ENCODE results near the gene FLNB. TPM values are rescaled to one million over a fixed set of nuclear protein-coding genes. Genes with fewer than 3 reads are reported as not detected.

Gene FLNB
- total RNA-seq, 2 donors from 2014 or later = 212 to 221 TPM

GRCh38 chr3:58154626-58155449 lies 146.6 kb downstream of the FLNB start:
- Mint-ChIP-seq H3K27me3 (ENCODE audit: insufficient read depth) (no peaks in the 10 kb centered on the region), H3K27ac (no peak overlapping the region), H3K36me3 (ENCODE audit: low read depth) (peaks cover 88% of the 10 kb centered on the region), H3K4me1 (no peaks in the 10 kb centered on the region), H3K4me3 (no peak overlapping the region), H3K9me3 (no peaks in the 10 kb centered on the region)
- Histone ChIP-seq H3K36me3 (ENCODE audit: control insufficient read depth, insufficient read depth, low read length) (peaks cover 98% of the 10 kb centered on the region), H3K4me1 (ENCODE audit: control insufficient read depth, insufficient read depth, low read length) (no peaks in the 10 kb centered on the region), H3K9ac (ENCODE audit: extremely low read depth, low read length, poor library complexity, severe bottlenecking) (no peak overlapping the region), H3K4me3 (ENCODE audit: low read length) (no peak overlapping the region), H3K9me3 (ENCODE audit: control insufficient read depth, low read length) (no peaks in the 10 kb centered on the region), H3K27ac (ENCODE audit: low read depth, low read length) (no peak overlapping the region), H3K27me3 (ENCODE audit: control insufficient read depth, insufficient read depth, low read length, poor library complexity, severe bottlenecking) (no peaks in the 10 kb centered on the region)
- DNase-seq = no peak
- 96 to 98% methylated on average over 7 to 9 of the region's 10 CpGs for WGBS, 2 experiments (ENCODE audit: insufficient coverage in 1 of 2, insufficient read length in 1 of 2)
- TF ChIP-seq, protein P1, sequence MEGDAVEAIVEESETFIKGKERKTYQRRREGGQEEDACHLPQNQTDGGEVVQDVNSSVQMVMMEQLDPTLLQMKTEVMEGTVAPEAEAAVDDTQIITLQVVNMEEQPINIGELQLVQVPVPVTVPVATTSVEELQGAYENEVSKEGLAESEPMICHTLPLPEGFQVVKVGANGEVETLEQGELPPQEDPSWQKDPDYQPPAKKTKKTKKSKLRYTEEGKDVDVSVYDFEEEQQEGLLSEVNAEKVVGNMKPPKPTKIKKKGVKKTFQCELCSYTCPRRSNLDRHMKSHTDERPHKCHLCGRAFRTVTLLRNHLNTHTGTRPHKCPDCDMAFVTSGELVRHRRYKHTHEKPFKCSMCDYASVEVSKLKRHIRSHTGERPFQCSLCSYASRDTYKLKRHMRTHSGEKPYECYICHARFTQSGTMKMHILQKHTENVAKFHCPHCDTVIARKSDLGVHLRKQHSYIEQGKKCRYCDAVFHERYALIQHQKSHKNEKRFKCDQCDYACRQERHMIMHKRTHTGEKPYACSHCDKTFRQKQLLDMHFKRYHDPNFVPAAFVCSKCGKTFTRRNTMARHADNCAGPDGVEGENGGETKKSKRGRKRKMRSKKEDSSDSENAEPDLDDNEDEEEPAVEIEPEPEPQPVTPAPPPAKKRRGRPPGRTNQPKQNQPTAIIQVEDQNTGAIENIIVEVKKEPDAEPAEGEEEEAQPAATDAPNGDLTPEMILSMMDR (conservative IDR thresholded peaks at IDR 0.05) = no peak

GRCh38 chr3:58155838-58156237 lies 147.6 kb downstream of the FLNB start:
- H3K27me3 Mint-ChIP-seq (ENCODE audit: insufficient read depth) = no peaks in the 10 kb centered on the region
- Histone ChIP-seq H3K27ac (ENCODE audit: low read depth, low read length) (no peak overlapping the region), H3K9ac (ENCODE audit: extremely low read depth, low read length, poor library complexity, severe bottlenecking) (no peak overlapping the region), H3K4me3 (ENCODE audit: low read length) (no peak overlapping the region), H3K9me3 (ENCODE audit: control insufficient read depth, low read length) (no peaks in the 10 kb centered on the region), H3K36me3 (ENCODE audit: control insufficient read depth, insufficient read depth, low read length) (peaks cover 98% of the 10 kb centered on the region), H3K4me1 (ENCODE audit: control insufficient read depth, insufficient read depth, low read length) (no peaks in the 10 kb centered on the region), H3K27me3 (ENCODE audit: control insufficient read depth, insufficient read depth, low read length, poor library complexity, severe bottlenecking) (no peaks in the 10 kb centered on the region)
- WGBS, 2 experiments (ENCODE audit: insufficient coverage in 1 of 2, insufficient read length in 1 of 2) = 96 to 97% methylated on average over 10 of the region's 10 CpGs
- DNase-seq = no peak
- TF ChIP-seq, protein P1 (conservative IDR thresholded peaks at IDR 0.05) = no peak
- H3K27ac Mint-ChIP-seq = no peak overlapping the region
- no peaks in the 10 kb centered on the region for H3K4me1 Mint-ChIP-seq
- no peak overlapping the region for H3K4me3 Mint-ChIP-seq
- H3K36me3 Mint-ChIP-seq (ENCODE audit: low read depth) = peaks cover 87% of the 10 kb centered on the region
- H3K9me3 Mint-ChIP-seq = no peaks in the 10 kb centered on the region

- DNase-seq = no peak
- H3K36me3 Mint-ChIP-seq (ENCODE audit: low read depth) = peaks cover 92% of the 10 kb centered on the region
- TF ChIP-seq, protein P1 (conservative IDR thresholded peaks at IDR 0.05) = no peak
- H3K27me3 Mint-ChIP-seq (ENCODE audit: insufficient read depth) = no peaks in the 10 kb centered on the region
- no peak overlapping the region for H3K9ac ChIP-seq (ENCODE audit: extremely low read depth, low read length, poor library complexity, severe bottlenecking)
- WGBS, 2 experiments (ENCODE audit: insufficient coverage in 1 of 2, insufficient read length in 1 of 2) = 92 to 96% methylated on average over 10 to 11 of the region's 11 CpGs
- H3K27me3 ChIP-seq (ENCODE audit: control insufficient read depth, insufficient read depth, low read length, poor library complexity, severe bottlenecking) = no peaks in the 10 kb centered on the region
- no peaks in the 10 kb centered on the region for H3K4me1 Mint-ChIP-seq
- H3K27ac Mint-ChIP-seq = peak overlapping the region; percentile 69
- H3K9me3 ChIP-seq (ENCODE audit: control insufficient read depth, low read length) = no peaks in the 10 kb centered on the region
- no peak overlapping the region for H3K4me3 Mint-ChIP-seq
- H3K27ac ChIP-seq (ENCODE audit: low read depth, low read length) = peak overlapping the region; percentile 46
- H3K4me3 ChIP-seq (ENCODE audit: low read length) = no peak overlapping the region
- H3K4me1 ChIP-seq (ENCODE audit: control insufficient read depth, insufficient read depth, low read length) = peaks cover 3% of the 10 kb centered on the region
- peaks cover 98% of the 10 kb centered on the region for H3K36me3 ChIP-seq (ENCODE audit: control insufficient read depth, insufficient read depth, low read length)
- H3K9me3 Mint-ChIP-seq = no peaks in the 10 kb centered on the region
Observed at GRCh38 chr3:58157700-58158099, 149.5 kb downstream of the FLNB start.
